ENCODE results near the gene ACY1.

DNA sequence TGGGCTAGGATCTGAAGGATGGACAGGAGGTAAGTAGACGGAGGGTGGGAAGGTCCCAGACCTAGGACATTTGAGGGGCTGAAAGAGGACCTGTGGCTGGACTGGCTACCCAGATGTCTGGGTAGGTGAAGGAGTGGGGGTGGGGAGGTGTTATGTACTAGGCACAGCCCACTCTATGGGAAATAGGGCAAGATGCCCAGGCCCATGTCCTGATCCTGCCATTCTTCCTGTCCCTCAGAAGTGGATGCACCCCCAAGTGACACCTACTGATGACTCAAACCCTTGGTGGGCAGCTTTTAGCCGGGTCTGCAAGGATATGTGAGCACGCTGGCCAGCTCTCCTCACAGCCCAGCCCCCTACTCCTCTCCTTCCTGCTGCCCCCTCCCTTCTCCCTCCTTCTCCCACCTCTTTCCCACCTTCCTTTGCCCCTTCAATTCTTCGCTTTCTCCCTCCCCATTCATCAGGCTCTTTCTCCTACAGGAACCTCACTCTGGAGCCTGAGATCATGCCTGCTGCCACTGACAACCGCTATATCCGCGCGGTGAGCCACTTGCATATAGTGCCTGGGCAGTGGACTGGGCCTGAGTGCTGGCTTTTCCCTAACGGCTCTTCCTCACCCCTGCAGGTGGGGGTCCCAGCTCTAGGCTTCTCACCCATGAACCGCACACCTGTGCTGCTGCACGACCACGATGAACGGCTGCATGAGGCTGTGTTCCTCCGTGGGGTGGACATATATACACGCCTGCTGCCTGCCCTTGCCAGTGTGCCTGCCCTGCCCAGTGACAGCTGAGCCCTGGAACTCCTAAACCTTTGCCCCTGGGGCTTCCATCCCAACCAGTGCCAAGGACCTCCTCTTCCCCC, 5.2 kb downstream of the ACY1 start:
- TF ChIP-seq CTCF (optimal IDR thresholded peaks at IDR 0.05 in 1 of 3, IDR thresholded peaks at IDR 0.05 in 1 of 3, conservative IDR thresholded peaks at IDR 0.05 in 1 of 3; ENCODE audit: extremely low read depth in 1 of 3, insufficient read depth in 2 of 3, low read length in 3 of 3): no peak
- no peak for TF ChIP-seq EZH2 (IDR thresholded peaks at IDR 0.05; ENCODE audit: low read length)
